22Rv1 (cell line): ENCODE measurements around the gene SCUBE3.

ENCODE experiments used
- H3K27ac ChIP-seq: fragments of 450-650 bp; 2 replicates; pipeline ENCODE4 v1.5.1; 2017
- CTCF ChIP-seq: fragments of 450-650 bp; IDR thresholded peaks from 2 replicates; pipeline ENCODE4 v1.5.1; 2017; ENCODE audit warnings: mild to moderate bottlenecking
- ZFX ChIP-seq: fragments of 450-650 bp; IDR thresholded peaks from 2 replicates; pipeline ENCODE4 v1.6.1; 2017; ENCODE audit warnings: antibody characterized with exemption, borderline replicate concordance

SCUBE3 gene

GRCh38 chr6:35243386-35243958 is 29.7 kb downstream of the SCUBE3 start:
- no peak overlapping the region for H3K27ac ChIP-seq

GRCh38 chr6:35244551-35244950 is 30.8 kb downstream of the SCUBE3 start:
- H3K27ac ChIP-seq, result no peak overlapping the region
- TF ChIP-seq CTCF (no peak), ZFX (no peak)

More at GRCh38 chr6:35243386-35243958, 29.7 kb downstream of the SCUBE3 start:
- TF ChIP-seq CTCF (no peak), ZFX (no peak)

- no peak overlapping the region for H3K27ac ChIP-seq
- no peak for TF ChIP-seq ZFX
- no peak for TF ChIP-seq CTCF
Observed at GRCh38 chr6:35247642-35248231, 34.0 kb downstream of the SCUBE3 start.

GRCh38 chr6:35248300-35248699 is 34.5 kb downstream of the SCUBE3 start:
- TF ChIP-seq ZFX (no peak), CTCF (no peak)
- H3K27ac ChIP-seq, result no peak overlapping the region

- no peak overlapping the region for H3K27ac ChIP-seq
- no peak for TF ChIP-seq ZFX
- no peak for TF ChIP-seq CTCF
Observed at GRCh38 chr6:35248965-35249364, 35.2 kb downstream of the SCUBE3 start.

- TF ChIP-seq CTCF (no peak), ZFX (no peak)
- no peak overlapping the region for H3K27ac ChIP-seq
Observed at GRCh38 chr6:35251949-35252348, 38.2 kb downstream of the SCUBE3 start.

DNA sequence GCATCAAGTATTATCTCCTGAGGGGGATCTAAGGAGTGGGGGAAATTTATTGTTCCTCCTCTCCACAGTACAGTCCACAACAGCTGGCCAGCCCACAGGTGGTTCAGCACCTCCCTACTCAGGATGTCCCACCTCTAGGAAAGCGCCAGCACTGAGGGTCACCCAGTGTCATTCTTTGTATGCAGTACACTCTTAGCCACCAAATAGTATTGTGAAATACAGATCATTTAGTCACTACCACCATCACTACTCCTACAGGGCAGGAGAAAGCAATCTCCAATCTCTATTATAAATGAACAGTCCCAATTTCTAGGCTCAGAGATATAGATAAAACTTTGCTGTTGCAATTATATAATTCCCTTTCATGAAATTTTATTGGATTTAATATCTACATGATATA is 39.5 kb downstream of the SCUBE3 start:
- TF ChIP-seq ZFX (no peak), CTCF (no peak)
- no peak overlapping the region for H3K27ac ChIP-seq
